VCaP (cell line): ENCODE results near the gene HAUS3.

ENCODE experiments used
- H3K27ac ChIP-seq: fragments of 450-650 bp; 2 replicates; pipeline ENCODE4 v1.5.1; 2017
- CTCF ChIP-seq: fragments of 450-650 bp; conservative IDR thresholded peaks from 2 replicates; pipeline ENCODE4 v1.5.1; 2017; ENCODE audit warnings: mild to moderate bottlenecking, moderate library complexity

HAUS3 gene

GRCh38 chr4:2269206-2269531 lies 27.2 kb upstream of the HAUS3 start:
- no peak overlapping the region for H3K27ac ChIP-seq
- TF ChIP-seq CTCF = no peak

DNA sequence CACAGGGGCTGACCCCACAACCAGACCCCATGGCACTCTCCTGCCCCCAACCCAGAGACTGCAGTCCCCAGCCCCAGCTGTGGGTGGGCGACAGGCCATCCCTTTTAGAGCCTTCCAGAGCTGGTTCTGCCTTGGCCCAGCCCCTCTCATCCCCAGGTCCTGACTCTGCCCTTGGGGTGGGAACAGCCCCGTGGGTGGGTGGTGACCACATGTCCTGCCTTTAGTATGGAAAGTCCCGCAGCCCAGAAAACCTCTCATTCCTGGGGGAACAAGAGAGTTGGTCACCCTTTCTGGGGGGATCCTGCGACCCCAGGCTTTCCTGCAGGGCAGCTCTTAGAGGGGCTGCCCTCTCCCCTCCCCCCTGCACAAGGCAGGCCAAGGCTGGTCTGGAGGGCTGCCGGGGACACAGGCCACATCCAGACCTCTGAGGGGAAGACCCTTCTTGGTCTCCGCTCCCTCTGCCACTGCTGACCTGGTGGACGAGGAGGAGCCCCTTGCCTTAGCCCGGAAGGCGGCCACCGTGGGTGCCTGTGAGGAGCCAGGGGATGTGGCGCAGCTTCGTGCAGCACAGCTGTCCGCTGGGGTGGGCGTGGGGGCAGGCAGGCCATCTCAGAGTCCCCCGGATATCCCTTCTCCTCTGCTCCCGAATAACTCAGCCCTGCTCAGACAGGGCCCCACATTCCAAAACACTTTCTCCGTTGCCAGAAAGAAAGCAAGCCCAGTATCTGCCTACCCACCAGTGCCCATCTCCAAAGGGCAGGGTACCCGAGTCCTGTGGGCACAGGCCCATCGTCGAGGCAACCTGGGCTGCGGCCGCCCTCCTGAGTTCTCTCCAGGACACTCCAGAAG lies 26.7 kb upstream of the HAUS3 start:
- no peak for TF ChIP-seq CTCF
- H3K27ac ChIP-seq = no peak overlapping the region

GRCh38 chr4:2267841-2268240 lies 25.9 kb upstream of the HAUS3 start:
- no peak for TF ChIP-seq CTCF
- no peak overlapping the region for H3K27ac ChIP-seq

GRCh38 chr4:2267320-2267811 lies 25.4 kb upstream of the HAUS3 start:
- TF ChIP-seq CTCF = no peak
- H3K27ac ChIP-seq = no peak overlapping the region

DNA sequence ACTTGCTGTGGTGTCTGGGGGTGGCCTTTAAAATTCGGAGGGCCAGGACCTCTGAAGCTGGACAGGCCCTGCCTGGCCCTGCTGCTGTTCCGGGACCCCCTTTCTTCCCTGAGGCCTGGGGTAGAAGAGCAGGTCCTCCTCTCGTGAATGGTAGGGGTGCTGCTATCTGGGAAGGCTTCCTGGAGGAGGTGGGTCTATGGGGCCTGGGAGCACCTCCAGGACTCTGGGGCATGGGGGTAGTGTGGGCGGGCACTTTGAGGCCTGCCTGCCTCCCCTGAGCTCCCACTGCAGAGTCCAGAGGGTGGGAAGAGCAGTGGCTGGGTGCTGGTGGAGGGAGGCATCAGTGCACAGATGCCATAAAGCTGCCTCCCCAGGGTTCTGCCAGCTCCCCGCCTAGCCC lies 24.9 kb upstream of the HAUS3 start:
- no peak for TF ChIP-seq CTCF

GRCh38 chr4:2266181-2266580 lies 24.3 kb upstream of the HAUS3 start:
- peak overlapping the region; percentile 57 for H3K27ac ChIP-seq
- TF ChIP-seq CTCF = no peak

More for the DNA sequence above, 24.9 kb upstream of the HAUS3 start:
- H3K27ac ChIP-seq = peak overlapping the region; percentile 57; the same call in 1 of the 2 replicates

DNA sequence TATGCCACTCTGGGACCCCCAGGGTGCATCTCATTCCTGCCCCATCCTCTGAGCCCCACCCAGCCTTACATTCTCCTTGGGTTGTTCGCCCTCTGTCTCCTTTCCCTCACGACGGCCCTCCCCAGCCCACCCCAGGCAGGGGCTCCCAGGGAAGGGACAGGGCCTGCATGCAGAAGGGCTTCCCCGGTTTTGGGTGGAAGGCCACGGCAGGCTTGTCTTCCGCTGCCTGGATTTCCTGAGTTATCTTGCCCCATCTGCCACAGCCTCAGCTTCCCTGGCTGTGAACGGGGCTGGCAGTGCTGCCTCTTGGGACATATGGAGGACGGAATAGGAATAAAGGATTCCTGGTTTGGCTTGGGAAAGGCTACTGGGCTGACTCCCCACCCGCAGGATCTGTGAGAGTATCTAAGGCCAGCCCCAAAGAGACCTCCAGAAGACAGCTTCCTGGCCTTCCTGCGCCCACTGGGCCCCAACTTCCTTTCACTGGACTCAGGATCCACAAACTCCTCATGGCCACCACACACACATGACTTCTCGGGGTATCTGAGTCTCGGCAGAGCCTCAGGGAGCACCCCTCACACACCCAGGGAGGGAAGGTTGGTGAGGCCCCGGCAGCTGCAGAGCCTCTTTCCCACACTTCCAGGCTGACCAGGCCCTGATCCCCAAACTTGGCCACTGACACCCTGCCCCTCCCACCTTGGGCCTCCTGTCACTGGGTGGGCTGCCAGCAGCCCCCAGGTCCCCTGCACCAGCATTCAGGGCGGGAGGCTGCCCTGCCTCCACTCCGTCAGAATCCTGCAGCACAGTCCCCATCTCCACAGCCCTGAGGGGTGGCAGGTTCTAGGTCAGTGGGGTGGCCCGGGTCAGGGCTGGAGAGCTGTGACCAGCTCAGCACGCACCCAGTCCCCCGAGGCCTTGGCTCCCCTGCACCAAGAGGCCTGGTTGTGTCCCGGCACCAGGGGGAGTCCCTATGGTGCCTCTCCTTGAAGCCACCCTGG lies 23.5 kb upstream of the HAUS3 start:
- no peak for TF ChIP-seq CTCF
- H3K27ac ChIP-seq = peak overlapping the region; percentile 57
